GM12878 (cell line): ENCODE results near the gene SOWAHB.

Experiments
- ATF2 ChIP-seq: IDR thresholded peaks from 2 replicates; pipeline ENCODE4 v1.6.1; 2012; ENCODE audit warnings: low read length, inconsistent platforms
- EP300 ChIP-seq, 2 experiments: fragments of 150-350 bp in 1 of 2; IDR thresholded peaks; 2 replicates each; pipeline ENCODE4 v1.6.1; 2011 to 2012; ENCODE audit warnings: low read depth in 2 of 2, low read length in 2 of 2, borderline replicate concordance in 1 of 2, improper control_type of control experiment in 1 of 2, inconsistent platforms in 1 of 2; ENCODE audit not compliant: control insufficient read depth in 1 of 2
- RFX5 ChIP-seq: IDR thresholded peaks from 2 replicates; pipeline ENCODE4 v1.6.1; 2011; ENCODE audit warnings: low read depth, low read length, improper control_type of control experiment
- ZNF274 ChIP-seq: IDR thresholded peaks from one replicate; pipeline ENCODE4 v1.8.0; 2011; ENCODE audit not compliant: insufficient read length, insufficient read depth

DNA sequence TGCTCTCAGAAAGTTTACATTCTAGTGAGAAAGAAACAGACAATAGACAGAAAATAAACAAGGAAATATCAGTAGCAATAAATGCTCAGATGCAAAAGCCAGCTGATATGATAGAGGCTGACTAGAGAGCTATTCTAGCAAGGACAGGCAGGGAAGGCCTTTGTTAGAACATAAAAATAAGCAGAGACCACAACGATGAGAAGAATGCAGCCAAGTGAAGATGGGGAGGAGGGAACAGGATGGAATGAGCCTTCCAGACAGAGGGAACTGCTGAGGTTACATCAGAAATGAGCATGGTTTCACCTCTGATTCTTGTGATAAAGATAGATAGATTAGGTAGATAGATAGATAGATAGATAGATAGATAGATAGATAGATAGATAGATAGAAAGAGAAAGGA is 7.6 kb upstream of the SOWAHB start:
- TF ChIP-seq ZNF274: no peak
- no peak for TF ChIP-seq ATF2
- TF ChIP-seq RFX5: no peak
- no peak for TF ChIP-seq EP300 (IDR thresholded peaks at IDR 0.05; ENCODE audit: borderline replicate concordance in 1 of 2, control insufficient read depth in 1 of 2, low read depth in 2 of 2, low read length in 2 of 2)
